GF-D8 (cell line): ENCODE results near the gene ROBO3.

Experiments used
- DNase-seq: peaks from one replicate; lab custom pipeline; 2025; lab: John Stamatoyannopoulos, UW

ROBO3 gene

DNA sequence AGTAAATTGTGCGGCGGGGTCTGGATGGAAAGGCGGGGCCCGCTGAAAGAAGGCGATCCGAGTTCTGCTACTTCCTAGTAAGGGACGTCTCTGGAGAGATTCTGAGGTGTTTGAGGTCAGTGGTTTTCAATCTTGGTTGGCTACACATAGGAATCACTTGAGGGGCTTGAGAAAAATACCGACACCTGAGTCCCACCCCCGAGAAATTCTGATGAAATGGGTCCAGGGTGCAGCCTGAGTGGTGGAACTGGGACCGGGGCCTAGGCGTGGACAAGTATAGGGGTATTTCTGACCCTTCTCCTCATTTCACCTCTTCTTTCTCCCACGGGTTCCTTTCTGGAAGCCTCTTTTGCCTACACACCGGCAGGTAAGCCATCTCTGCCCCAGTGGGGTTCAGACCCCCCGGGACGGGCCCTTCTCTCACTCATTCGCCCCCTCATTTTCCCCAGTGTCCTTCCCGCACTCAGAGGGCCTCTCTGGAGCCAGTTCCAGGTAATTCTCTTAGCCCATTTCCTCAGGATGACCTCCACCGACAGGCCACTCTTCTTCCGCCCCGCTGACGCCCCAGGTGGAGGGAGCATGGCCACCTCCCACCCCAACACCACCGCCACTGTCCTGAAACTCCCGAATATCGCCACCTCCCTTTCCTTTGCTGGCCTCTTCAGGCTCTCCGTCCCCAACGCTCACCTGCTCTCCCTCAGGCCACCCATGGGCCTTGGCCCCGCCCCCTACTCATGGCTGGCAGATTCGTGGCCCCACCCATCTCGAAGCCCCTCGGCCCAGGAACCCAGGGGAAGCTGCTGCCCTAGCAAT is 11.8 kb downstream of the ROBO3 start:
- no peak for DNase-seq

DNA sequence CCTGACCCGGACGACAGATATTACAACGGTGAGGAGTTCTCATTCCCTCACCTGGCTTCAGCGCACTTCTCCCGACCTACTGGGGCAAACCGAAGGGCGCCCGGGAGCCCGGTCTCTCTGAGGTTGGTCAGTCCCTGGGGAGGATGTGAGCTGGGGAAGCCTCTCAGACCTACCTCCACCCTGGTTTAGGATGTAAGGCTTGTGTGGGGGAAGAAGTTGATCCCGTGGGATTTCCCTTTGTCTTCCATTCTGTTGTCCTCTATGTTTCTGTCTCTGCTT is 12.3 kb downstream of the ROBO3 start:
- no peak for DNase-seq

DNA sequence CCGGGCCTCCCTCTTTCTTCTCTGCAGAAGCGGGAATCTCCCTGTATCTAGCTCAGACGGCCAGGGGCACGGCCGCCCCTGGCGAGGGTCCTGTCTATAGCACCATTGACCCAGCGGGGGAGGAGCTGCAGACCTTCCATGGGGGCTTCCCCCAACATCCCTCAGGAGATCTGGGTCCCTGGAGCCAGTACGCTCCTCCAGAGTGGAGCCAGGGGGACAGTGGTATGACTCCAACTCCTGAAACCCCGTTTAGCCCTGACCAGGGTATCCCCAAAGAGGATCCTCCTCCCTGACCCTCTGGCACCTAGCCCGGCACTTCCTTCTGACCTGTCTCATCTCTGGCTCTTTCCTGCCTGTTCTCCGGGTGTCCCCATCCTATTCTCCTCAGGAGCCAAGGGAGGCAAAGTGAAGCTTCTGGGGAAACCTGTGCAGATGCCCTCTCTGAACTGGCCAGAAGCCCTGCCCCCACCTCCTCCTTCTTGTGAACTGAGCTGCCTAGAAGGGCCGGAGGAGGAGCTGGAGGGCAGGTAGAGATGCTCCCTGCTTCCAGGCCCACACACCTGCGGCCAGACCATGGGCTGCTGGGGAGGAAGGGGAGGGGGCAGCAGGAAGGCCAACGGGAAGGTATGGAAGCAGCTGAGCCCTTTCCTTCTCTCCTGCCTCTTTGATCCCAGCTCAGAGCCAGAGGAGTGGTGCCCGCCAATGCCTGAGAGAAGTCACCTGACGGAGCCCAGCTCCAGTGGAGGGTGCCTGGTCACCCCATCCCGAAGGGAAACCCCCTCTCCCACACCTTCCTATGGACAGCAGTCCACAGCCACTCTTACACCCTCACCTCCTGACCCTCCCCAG is 12.9 kb downstream of the ROBO3 start:
- DNase-seq, result no peak

DNA sequence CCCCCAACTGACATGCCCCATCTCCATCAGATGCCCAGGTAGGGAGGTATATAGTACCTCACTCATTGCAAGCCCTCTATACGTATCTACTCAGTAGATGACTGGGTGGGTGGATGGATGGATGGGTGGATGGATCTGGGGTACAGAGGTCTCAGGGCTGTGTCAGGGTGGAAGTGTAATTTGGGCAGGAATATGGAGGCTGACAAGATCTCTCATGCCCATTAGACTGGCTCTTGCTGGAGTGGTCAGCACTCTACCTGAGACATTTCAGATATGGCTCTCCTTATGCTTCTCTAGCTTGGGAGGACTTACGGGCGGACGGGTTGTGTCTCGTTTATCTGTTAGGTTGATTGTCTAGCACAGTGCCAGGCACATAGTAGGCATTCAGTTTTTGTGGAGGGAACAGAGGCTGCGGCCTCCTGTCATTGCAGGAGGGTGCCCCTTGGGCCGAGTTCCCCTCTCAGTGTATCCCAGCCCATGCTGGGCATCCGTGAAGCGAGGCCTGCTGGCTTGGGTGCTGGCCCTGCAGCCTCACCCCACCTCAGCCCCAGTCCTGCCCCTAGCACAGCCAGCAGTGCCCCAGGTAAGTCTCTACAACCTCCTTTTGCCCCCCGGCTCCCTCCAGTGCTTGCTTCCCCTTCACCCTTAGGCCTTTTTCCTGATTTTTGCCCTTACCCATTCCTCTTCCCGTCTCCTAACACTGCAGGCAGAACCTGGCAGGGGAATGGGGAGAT is 13.7 kb downstream of the ROBO3 start:
- no peak for DNase-seq

DNA sequence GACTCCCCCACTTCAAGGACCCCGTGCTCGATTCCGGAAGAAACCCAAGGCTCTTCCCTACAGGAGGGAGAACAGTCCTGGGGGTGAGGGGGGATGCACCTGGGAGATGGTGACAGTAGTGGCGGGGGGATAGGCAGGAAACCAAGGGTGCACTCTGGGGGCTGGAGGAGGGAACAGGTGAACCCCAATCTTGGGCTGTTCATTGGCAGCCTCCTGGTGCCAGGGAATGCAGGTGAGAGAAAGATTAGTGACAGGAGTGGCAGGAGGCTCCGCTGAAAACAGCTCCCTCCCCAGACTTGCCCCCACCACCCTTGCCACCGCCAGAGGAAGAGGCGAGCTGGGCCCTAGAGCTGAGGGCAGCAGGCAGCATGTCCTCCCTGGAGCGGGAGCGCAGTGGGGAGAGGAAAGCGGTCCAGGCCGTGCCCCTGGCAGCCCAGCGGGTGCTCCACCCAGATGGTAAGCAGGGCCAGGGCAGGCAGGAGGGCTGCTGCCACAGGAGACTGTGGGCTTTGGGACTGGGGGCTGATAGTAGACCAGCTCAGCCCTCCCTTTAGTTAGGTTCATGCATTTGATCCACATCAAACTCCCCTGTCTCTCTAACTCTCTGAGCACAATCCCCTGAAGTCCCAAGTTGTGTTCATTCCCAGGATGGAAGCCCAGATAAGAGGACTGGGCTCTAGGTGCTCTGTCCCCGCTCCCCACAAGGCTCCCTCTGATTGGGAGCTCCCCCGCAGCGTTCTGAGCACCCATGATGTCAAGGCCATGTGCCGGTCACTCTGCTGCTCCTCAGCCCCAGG is 14.5 kb downstream of the ROBO3 start:
- no peak for DNase-seq

DNA sequence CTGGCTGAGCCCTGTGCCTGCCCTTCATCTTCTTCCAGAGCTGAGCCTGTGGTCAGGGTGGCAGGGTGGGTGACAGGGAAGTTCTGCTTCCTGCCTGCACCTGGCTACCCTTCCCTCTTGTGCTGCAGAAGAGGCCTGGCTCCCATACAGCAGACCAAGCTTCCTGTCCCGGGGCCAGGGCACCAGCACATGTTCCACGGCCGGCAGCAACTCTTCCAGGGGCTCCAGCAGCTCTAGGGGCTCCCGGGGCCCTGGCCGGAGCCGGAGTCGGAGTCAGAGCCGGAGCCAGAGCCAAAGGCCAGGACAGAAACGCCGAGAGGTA is 15.0 kb downstream of the ROBO3 start:
- no peak for DNase-seq

DNA sequence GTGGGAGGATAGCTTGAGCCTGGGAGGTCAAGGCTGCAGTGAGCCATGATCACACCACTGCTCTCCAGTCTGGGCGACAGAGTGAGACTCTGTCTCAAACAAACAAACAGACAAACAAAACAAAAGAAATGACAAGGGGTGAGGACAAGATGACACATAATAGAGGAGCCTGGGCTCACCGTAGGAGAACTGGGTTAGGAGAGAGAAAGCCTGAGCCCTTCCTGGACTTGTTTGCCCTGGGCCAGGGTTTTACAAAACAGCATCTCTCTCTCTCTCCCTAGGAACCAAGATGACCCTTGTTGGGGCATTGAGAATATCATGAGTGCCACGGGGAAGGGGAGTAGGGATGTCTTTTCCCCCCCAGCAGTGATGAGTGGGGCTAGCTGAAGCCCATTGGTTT is 15.7 kb downstream of the ROBO3 start:
- no peak for DNase-seq

DNA sequence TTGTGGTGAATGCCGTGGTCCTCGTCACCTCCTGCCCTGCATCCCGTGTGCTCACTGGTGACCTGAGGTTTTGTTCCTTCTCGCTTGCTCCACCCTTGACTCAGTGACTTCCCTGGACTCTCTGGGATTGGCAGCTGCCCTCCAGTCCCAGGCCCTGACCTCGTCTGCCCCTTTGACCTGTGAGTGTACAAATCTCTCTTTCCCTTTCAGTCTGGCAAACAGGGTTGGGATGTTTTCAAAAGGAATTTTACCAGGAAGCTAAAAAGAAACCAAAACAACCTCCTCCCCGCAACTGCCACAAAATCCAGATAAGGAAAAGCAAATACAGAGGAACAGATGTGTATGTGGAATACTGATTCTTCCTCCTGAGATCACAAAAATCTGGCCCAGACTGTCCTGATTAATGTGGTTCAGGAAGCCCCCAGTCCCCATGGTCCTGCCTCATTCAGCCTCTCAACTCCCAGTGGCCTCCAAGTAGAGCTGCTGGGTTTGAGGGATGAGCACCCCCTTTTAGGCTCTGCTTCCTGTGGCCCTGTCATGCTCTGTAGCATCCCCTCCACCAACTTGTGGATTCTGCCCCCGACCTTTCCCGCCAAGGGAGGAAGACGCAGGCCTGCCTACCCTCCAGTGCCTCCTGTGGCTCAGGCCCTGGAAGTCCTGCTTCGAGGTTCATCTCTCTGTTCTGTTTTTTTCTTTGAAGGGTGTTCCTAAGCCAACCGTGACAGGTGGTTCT is 17.3 kb downstream of the ROBO3 start:
- no peak for DNase-seq

DNA sequence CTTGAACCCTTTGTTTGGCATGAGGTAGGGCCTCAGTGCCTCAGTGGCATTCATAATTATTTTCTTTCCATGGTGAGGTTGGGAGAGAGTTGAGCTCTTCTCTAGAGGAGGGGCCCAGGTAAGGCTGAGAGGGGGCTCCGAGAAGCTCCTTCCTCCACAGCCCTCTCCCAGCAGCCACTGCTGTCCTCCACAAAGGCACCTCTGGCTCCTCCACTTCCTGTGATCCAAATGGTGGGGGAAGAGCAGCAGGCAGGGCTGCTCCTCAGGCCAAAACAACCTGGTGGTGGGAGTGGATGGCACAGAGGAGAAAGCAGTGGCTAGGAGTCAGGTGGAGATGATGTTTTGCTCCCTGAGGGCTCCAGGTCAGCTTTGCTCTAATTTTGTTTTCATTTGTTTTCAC is 19.1 kb downstream of the ROBO3 start:
- DNase-seq, result no peak

DNA sequence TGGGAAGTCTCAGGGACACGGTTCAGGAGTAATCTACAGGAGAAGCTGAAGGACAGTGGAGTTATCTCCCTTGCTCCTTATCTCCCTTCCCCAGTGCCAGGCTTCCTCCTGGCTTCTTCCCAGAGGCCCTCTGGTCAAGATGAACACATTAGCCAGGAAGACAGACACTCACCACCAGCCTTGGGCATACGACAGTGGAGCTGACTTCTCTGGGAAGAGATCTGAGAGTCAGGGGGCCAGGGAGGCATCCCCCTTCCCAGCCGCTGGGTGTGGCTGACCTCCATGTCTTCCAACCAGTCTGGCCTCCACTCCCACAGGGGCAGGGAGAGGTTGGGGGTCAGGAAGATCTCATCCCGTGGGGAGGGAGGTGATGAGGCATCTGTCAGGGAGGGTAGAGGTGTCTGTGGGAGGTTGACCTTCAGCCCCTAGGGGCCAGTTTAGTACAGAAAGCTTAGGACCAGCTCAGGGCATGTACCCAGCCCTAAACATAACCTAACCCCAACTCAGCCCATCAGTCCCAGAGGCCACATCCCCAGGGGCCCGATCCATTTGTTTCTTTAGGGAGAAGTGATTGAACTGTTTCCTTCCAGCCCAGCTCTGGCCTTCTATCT is 19.7 kb downstream of the ROBO3 start:
- DNase-seq, result no peak

DNA sequence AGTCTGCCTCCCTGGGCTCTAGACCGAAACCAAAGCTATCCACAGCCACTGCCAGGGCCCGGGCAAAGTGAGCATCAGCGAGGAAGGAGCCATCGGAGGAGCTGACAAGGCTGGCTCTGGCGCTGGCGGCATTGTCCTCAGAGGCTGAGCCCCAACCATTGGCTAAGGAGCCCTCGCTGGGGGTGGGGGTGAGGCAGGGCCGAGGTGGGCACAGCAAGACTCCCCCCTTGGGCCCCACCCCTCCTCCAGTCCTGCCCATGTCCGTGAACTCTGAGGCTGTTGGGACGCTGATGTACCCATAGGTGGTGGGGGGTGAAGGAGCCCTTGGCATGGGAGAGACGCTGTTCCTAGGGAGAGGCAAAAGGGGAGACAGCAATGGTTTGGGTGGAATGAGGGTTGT is 21.2 kb downstream of the ROBO3 start:
- DNase-seq, result no peak

DNA sequence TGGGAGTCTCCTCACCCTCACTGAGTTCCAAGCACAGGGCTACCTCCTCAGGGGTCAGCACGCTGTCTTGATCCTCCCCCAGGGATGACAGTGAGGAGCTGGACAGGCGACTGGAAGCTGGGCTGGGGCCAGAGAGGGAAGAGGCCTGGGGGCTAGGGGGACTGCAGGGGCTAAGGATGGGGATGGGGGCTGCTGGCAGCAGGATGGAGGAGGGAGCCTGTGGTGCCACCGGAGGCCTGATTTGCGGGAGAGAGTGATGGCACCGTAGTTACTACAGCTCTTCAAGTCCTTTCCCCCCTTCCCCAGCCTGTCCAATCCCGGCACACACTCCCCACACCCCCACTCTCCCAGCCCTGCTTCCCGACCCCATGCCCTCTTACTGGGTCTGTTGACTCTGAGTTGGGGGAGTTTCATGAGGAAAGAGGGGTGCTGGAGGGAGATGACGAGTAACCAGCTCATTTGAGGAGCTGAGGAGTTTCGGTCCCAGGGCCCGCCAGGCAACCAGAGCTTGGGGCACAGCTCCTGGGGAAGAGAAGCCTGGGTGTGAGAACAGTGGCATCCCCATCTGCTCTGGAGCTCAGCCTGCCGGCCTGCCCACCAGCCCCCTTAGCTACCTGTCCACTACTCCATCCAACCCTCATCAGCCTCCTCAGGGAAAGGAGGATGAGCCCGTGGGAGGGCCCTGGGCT is 21.9 kb downstream of the ROBO3 start:
- DNase-seq, result no peak

DNA sequence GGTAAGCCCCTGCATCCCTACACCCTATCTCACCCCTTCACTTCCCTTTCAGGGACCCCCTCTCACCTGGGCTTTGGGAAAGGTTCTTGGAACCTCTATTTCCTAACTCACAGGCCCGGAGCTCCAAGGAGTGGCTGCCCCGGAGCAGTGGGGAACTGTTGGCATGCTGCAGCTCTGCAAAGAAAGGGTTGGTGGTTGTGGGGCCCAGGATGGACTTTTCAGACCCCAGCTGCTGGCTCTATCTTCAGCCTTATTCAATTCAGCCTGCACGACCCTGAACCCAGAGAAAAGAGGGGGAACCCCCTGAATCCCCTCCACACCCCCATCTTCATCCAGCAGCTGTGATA is 22.4 kb downstream of the ROBO3 start:
- DNase-seq, result no peak

DNA sequence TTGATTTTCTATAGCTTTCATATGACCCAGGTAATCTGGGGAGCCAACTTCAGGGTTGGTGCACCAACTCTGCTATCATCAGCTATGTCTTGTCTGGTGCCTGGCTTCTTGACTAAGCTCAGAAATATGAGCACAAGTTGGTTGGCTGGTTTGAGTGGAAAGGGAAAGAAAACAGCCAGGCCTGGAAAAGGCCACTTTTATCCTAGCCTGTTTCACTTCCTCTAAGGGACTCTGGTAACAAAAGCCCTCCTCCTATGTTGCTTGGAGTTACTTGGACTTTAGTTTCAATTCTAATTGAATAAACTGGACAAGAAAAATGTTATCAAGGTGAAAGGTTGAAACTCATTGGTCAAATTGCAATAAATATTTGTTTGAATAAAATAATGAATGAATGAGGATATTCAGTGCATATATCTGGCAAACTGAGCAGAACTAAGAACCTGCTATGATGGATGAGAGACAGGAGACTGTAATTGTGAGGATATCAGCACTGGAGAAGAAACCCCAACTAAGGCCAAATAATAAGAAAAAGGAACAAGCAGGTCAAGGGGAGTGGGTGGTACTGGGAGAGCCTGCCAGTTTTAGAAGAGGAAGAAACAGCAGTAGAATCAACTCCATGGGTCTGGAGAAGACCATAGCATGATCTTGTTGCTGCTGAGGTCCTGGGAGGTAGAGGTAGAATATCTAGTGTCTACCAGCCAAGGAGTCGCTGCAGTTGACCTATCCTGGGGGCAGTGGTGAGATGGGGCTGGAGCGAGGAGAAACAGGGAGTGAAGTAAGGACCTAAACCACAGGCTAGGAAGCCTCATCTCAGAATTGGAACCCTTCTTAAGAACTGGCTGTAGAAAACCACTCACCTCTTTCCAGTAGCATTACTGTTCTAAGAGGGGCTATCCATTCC is 24.2 kb downstream of the ROBO3 start:
- no peak for DNase-seq

DNA sequence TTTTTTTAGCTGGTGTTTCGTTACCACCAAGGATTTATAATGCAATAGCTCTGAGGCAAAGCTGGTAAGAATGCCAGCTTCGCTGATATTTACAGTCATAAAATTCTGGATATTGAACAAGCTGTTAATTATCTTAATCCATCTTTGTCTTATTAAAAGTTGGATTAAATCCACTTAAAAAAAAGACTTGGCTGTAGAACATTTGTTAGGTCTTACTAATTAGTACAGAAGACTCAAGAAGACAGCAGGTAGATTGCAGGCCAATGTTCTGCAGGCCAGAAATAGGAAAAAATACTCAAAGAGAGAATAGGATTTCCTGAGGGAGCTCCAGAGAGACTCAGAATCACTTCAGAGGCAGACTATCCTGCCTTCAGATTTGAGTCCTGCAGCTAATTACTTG is 24.9 kb downstream of the ROBO3 start:
- DNase-seq, result no peak

DNA sequence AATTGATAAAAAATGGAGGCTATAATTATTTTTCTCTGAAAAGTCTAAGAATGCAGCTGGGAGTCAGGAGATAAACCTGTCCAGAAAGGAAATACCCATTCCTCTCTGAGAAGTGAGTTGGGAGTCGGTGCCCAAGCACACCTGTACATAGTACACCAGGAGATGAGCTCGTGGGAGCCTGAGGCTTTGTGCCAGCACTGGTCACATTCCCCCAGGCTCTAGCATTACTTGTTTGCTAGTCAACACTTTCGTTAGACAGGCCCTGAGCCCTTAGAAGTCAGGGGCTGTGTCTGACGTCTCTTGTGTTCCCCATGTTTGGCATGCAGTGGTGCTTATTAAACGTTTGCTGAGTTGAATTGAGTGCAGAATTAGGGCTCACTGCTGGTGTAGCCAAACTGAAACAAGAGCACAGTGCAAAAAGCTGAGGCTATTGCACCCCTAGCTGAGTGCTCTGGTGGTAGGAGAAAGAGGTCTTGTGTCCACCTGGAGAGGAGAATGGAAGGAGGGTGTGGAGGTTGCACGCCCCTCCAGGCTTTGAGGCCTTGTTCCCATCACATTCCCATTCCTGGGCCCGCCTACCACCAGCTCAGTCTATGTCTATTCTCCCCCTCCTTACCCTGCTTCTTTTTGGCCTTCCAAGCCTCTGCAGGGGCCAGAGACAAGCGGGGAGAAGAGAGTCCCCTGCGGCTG is 25.6 kb downstream of the ROBO3 start:
- no peak for DNase-seq

DNA sequence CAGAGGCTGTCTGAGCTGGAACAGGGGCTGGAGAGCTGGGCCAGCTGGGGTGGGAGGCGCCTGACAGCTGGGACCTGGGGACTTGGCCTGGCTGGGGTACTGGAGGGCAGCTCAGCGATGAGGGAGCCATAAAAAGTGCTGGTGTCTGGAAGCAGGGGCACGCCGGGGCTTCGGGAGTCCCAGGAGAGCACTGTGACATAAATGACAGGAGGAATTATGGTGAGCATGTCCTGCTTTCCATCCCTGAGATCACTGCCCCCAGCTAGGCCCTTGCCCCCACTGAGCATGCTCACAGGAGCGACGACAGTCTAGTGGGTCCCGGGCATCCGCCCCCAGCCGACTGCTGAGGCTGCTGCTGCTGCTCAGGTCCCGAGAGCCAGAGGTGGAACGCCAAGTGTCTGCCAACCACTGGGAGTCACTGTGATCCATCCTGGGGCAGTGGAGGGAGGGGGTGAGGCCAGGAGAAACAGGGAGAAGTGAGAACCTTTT is 26.2 kb downstream of the ROBO3 start:
- DNase-seq, result no peak

DNA sequence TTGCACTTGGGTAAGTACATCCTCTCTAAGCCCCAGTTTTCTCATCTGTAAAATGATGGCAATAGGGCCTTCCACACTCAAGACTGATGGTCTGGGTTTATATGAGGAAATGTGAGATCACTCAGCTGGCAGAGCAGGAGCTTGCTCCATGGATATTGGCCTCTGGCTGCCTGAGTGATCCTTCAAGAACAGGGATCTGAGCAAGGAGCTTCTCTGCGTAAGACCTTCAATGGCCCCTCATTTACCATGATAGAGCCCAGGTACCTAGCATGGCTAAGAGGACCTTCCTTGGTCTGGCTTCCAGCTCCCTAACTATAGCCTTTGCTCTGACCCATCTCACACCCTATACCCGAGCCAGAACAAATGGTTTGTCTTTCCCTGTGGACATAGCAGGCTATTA is 26.9 kb downstream of the ROBO3 start:
- no peak for DNase-seq
